DMS 273 (cell line): ENCODE data around the gene ZFHX3.
A peak's percentile ranks its signal among the peaks of the same experiment; 100 is the strongest.

Experiments
- DNase-seq: peaks from one replicate; lab custom pipeline; 2025; ENCODE audit not compliant: unreplicated experiment; lab: John Stamatoyannopoulos, UW

Gene ZFHX3

DNA sequence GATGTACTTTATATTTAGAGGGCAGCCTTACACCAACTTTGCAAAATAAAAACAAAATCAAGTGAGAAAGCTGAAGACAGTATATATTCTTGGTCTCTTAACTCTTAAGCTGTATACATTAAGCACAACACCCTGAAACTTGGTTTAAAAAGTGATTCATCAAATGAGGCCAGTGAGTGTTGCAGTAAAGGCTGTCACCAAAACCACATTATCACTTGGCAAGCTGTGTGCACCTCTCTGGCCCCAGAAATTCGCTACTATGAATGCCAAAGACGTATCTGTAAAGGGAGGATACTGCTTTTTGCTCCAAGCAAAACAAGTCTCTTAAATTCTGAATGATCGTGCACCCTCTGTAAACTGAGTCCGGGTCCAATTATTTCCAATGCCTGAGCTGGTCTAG is 163.9 kb downstream of the ZFHX3 start:
- no peak for DNase-seq

DNA sequence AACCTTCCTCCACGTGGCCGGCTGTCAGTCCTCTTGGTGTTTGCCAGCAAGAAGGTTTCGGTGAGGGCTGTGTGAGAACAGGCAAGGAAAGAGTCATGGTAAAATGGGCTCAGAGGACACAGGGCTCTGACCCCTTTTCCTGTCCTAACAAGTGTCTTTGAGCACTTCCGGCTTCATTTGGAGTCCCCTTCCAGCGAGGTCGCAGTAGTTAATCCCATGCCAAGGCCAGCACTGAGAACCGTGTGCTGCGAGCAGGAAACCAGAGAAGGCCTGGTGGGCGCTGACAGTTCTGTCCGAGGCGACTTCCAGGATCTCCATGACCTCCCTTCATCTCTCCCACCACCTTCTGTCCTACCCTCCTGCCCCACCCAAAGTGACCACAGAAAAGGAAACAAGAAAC is 168.1 kb downstream of the ZFHX3 start:
- DNase-seq, result no peak

DNA sequence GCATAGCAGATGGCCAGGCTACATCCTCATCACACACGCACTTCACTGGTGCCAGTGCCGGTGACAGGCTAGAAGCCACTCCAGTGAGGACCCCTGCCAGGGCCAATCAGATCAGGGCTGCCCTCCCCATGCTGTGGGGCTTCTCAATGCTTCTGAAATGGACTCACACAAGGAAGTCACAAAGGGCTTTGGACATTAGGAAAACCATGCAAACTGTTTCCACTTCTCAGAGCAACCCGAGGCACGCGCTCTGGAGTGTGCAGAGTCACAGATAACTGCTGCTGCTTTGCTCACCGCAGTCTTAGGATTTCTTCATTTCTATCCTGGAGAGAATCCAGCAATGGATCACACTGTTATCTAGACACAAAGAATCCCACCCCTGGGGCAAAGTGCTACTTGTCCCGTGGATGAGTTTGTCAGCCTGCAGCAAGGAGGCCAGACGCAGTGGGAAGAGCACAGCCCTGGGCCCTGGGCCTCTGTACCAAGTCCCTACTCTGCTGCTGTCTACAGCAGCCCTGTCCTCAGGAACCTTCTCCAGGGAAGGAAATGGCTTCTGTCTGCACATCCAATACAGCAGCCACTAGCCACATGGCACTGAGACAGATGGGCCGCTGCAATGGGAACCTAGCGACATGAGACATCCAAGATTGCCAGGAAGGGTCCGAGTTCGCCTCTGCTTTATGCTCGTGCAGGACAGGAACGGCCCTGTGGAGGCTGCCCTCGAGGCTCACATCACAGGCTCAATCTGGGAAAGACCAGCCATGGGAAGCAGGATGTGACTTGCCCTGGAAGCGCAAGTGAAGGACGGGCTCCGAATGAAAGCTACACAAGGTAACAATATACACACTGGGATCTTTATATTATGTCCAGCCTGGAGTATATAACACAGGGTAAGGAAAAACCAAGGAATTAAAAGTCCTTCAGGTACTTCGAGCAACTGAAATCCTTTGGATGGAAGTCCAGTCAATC is 169.3 kb downstream of the ZFHX3 start:
- DNase-seq, result no peak

DNA sequence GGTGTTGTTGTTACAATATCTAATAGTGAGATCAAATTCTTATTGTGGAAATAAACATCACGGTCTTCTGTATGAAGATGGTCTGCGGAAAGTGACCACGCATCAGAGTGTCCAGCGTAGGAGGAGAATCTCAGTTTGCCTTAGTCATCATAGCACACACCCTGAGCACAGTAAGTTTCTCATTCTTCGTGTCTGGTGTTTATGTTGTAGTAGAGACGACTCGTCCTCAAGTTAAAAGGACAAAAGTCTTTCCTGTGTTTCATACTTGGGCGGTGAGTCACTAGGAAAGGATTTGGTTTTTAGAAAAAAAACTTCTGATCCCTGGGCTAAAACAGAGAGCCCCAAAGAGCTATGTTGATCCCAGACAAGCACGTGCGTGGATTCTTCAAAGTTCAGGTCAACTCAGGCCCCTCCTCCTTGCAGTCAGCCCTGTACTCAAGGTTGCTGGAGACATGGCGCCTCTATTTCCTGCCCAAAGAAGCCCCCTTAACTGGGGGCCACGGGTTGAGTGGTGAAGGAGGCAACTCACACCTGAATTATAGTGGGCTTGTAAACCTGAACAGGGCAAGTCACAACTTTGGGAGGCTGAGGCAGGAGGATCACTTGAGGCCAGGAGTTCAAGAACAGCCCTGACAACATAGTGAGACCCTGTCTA is 170.4 kb downstream of the ZFHX3 start:
- DNase-seq, result no peak

DNA sequence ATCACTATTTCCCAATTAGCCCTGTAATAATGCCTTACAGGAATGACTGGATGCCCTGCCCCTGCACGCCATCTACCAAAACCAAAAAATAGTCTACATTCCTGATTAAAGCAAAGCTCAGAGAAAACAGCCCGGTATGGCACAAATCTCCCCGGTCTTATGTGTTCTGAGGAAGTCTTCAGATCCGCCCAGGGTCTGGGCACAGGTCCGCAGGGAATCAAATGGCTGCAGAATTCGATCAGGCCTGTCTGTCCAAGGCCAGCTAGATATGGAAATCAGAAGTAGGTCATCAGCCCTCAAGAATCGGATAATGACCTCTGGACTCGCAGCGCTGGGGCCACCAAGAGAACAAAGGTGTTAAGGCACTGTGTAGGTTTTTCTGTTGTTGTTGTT is 171.0 kb downstream of the ZFHX3 start:
- no peak for DNase-seq

DNA sequence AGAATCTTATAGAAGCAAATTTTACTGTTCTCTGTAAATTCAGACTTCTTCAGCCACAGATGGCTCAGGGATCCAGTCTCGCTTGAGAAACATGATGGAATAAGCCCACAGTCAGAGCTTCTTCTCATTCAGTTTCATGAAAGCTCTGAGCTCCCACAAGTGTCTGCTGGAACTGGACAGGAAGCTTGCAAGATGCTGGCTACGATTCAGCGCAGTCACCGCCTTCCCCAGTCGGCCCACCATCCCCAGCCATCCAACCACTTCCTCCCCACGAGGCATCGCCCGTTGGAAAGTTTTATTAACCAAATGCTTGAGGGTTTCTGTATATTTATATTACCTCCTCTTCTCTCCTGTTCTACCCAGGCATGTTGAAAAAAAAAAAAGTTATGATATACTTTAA is 171.7 kb downstream of the ZFHX3 start:
- no peak for DNase-seq

DNA sequence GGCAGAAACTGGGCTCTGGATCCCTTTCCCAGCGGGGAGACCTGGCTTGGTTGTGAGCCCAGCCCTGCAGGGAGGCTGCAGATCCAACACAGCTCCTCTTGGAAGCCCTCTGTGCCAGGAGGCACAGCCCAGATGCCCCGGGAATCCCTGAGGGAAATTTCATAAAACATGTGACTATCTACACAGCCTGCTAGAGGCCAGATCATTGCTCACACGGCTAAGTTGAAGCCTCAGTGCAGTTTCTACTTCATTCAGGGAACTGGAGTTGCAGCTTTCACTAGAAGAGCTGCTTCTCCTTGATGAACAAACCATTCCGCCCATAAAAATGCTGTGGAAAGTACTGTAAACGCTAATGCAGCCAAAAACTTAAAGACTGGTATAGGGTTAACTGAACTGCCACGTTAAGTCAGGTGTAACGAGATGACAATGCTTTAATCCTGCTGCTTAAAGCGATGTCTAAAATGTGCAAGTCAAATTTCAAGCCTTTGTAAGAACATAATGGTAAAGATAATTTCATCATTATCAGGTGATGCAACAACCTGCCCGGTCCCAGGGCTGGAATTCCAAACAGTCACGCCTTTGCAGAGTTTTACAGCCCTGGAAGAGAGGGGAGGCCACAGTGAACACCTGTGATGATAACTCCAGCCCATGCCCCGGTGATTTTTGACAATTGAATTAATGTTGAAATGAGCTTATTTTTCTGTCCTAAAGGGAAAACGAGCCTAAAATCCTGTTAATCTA is 172.5 kb downstream of the ZFHX3 start:
- DNase-seq, result peak; percentile 84

DNA sequence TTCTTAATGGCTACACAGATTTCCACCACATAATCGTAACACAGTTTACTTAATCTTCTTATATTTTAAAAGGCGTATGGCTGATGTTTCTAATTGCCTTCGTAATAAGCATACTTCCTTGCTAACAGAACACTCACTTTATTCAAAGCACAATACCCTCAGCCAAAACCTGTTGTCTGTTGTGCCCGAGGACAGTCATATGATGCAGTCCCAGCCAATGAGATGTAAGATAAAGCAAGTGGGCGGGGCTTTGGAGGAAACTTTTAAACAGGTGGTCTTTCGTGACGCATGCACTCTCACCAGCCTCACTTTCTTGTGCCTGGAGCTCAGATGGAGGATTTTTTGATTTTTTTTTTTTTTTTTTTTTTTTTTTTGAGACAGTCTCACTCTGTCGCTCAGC is 174.1 kb downstream of the ZFHX3 start:
- no peak for DNase-seq

DNA sequence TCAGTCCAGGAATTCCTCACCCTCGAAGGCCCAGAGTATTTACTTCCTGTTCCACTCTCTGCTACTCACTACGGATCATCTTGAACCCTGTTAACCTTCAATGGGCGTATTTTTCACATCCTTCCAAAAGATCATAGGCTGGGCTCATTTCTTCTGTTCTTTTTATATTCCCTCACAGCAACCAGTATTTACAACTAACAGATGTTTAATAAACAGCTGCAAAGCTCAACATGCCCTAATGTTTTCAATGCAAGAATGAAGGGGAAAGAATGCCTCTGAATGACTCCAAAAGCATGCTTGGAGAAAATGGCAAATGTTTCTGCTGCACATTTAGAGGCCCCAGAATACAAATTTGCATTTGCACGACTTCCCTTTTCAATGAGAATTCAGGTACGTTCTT is 174.9 kb downstream of the ZFHX3 start:
- no peak for DNase-seq

DNA sequence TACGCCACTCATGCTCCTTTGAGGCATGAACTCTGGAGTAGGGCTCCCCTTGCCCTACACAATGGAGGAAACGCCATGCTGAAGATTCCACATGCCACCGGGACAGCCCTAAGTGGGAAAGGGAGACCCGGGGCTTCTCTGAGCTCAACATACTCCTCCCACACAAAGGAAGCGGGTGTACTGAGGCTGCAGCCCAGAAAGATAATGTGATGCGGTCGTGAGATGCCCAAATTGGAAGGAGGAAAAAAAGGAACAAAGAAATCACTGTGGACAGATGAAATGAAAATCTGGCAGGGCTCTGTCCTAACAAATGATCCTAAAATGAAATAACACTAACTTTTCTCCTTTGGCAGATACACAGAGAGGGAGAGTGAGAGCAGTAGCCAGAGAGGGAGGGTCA is 182.1 kb downstream of the ZFHX3 start:
- DNase-seq, result no peak

DNA sequence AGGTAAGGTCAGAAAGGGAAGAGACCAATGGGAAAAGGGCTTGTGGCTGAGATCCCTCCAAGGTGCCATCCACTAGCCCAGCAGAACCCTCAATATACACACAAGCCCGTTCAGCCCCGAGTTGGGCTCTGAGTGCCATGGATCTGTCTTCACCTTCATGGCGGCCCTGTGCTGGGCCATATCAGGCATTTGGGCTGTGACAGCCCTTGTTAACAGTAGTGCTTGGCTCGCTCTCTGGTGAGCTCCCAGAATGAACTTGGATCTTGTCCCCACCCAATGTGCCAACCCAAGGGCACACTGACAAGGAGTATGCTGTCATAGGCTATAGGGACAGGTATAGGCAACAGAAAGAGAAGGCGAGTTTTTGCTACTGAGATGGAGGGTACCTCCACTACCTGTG is 182.7 kb downstream of the ZFHX3 start:
- DNase-seq, result no peak

DNA sequence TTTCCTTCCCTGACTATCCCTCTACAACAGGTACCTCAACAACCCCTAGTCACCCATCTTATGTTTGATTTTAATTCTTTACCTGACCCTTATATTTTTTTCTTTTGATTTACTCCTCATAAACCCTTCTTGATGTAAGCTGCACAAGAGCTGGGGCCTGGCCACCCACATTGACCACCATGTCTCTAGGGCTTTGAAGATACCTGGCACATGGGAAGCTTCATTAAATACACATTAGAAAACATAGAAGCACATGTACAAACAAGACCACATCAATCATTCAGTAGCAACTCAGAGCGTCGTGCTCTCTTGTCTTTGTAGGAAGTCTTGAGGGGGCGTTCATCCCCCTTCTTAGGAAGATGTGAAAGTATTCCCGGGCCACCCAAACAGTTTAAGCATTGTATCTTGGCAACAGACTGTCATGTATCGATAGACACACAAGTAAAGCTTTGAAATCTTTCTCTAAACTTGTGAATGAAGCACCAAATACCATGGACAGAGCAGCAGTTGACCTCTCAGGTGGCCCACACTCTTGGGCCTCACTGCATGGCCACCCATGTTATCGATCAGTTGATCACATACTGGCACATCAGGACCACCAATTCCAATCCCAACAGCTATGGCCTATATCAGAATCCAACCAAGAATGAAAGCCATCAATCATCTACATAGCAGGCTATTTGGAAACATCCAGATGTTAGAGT is 183.6 kb downstream of the ZFHX3 start:
- no peak for DNase-seq

DNA sequence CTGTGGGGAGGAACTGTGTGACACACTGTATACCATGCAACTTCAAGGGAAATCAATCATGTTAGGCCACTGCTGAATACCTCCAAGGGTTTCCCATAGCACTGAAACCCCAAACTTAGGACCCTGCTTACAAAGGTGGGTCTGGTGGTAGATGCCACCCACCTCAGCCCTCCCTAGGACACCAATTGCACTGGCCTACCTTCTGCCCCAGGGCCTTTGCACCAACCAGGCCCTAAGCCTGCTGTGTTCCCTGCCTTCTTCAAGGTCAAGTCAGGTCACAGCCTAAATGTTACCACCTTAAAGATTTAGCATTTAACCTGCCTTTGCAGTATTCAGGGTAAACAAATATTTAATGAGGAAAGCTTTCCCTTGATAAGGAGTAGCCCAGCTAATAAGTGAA is 185.8 kb downstream of the ZFHX3 start:
- no peak for DNase-seq

DNA sequence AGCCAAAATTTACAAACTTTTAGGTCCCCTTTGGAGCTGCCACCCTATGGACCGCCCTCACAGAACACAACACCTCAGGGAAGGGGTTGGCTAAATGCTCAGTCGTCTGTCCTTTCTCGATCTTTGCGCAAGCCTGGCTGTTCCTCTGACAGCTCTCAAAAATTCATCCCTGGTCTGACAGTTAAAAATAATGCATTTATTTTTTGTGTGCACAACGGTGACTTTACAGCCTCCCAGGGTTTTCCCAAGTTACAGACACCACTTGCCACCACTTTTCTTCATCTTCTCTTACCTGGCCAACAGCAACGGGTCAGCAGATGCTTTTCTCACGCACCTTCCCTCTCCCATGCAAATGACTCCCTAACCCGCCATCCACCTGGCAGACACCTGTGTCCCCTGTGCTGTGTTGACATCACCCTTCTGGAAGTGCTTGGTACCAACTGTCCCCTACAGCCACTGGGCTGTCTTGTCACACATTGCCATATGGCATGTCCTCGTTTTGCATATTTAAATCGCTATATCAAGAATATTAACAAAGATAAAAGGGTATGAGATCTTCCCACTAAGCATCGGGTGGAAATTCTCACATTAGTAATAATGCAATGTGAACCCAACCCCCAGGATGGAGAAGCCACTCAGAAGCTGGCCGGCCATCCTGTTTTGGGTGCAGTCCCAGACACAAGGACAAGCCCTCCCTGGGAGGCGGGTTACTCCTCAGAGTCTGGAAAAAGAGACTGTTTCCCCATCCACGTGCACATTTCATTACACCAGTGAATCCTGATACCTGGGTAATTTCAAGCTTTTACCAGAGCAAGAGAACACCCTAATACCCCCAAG is 187.0 kb downstream of the ZFHX3 start:
- DNase-seq, result no peak

DNA sequence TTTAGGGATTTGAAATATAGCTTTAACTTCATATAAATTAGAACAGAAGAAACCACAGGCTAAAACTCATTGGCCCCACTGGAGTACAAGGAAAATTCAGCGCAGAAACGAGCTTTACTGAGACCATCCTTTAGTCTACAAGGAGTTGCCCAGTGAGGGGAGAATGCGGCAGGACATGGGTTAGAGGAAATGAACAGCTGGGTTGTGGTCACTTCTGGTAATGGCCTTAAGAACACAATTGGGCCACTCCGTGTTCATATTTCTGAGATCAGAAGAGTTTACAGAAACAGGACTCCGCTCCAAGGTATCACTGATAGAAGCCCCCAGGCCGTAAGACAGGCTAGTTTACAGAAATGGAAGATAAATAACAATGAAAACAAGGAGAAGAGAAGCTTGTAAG is 188.3 kb downstream of the ZFHX3 start:
- DNase-seq, result no peak

DNA sequence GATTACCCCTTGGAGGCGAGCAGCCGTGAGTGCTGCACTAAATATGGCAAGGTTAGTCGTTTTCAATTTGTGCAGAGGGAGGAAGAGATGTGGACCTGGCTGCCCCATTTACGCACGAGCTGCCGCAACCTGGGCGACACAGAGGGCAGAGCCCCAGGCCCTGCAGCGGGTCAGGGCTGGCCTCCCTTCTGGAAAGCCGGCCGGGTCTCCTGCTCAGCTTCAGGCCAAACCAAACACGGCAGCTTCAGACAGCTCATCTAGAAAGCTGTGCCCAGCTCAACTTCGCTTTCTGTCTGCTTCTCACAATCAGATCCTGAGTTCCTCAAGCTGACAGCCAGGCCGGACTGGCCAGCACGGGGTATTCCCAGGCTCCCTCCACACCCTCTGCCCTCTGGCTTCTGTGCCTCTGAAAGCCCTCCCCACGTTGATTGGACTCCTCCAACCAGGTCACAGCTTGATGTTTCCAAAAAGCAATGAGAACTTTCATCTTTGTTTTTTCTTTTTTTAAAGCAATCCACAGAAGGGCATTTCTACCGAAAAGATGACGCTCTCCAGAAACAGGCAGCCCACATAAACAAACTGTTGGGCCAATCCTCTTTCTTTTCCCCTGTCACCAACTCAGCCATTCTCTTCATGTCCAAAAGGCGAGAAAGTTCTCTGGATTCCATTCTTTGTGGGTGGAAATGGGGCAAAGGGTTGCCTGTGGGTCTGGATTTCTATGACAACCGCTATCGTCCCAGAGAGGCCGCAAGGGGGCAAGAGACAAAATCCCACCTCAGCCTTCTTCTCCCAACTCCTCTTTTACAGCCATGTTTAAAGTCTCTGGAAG is 189.0 kb downstream of the ZFHX3 start:
- DNase-seq, result no peak

DNA sequence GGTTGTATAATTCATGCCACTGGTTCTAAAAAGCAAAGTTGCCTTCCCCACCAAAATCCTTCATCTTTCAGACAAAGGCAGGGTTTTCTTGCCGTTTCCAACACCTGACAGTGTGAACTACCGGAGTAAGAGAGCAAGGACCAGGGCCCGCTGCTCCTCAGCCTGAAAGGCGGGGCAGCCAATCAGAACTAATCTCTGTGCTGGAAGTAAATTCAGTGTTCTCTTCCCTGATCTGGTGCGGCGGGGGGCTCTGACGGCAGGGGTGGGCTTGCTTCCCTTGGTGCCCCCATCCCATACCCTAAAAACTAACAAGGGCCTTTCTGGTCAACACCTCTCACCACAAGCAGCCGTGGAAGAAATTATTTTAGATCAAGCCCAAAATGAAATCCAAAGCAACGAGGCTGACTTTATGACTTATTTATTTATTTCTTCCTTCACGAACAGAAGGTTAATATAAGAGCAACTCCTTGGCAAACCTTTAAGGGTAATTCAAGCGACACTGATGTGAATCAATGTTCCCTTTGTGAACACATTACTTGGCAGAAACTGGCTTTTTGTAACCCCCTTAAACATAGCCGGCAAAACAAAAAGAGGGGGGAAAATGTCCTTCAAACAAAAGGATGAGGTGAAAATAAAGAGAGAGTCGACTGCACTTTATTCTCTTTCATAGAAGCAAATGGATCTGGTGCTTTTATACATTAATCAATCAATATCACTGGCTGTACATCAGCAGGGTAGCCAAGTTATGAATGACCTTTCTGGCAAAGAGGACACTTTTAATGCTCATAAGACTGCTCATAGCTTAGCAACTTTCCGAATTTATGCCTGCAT is 189.9 kb downstream of the ZFHX3 start:
- no peak for DNase-seq

DNA sequence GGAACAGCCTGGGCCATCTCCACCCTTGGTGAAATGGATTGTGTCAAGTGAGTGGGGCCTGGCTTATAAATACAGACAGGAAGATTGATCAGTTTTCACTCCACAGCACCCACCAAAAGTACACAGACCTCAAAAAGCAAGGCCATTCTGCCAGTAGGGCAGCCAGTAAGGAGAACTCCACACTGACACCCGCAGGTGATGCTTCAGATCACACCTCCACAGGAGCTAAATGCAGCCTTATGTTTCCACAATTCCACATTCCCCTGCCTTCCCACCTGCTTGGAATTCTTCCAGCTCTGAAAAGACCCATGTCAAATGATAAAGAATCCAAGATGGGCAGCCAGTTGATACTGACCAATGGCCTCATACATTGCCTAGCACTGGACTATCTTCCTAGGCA is 191.1 kb downstream of the ZFHX3 start:
- DNase-seq, result peak; percentile 61
